Mesenchymal stem cell (in vitro differentiated cells and primary cell): ENCODE measurements around the gene DNAL4.

Experiments used
- DNase-seq: peaks from one replicate; pipeline ENCODE4 v3.0.0-alpha.2; 2013
- H2AFZ ChIP-seq: one replicate; pipeline ENCODE4 v1.6.1; 2013; ENCODE audit warnings: low read depth, mild to moderate bottlenecking, control low read depth, inconsistent platforms, low read length, moderate library complexity
- H2AK5ac ChIP-seq: 2 replicates; pipeline ENCODE4 v1.6.1; 2013; ENCODE audit warnings: low read length, moderate library complexity, mild to moderate bottlenecking, inconsistent platforms; ENCODE audit not compliant: severe bottlenecking
- H2BK120ac ChIP-seq: one replicate; pipeline ENCODE4 v1.6.1; 2013; ENCODE audit warnings: low read depth, mild to moderate bottlenecking, inconsistent platforms, low read length, moderate library complexity
- H2BK12ac ChIP-seq, 2 experiments: one replicate each; pipeline ENCODE4 v1.6.1; 2013; ENCODE audit warnings: inconsistent platforms in 2 of 2, low read length in 2 of 2, mild to moderate bottlenecking in 2 of 2, moderate library complexity in 2 of 2, control low read depth in 1 of 2
- H2BK15ac ChIP-seq: one replicate; pipeline ENCODE4 v1.6.1; 2013; ENCODE audit warnings: mild to moderate bottlenecking, low read depth, inconsistent platforms; ENCODE audit not compliant: poor library complexity, severe bottlenecking
- H2BK5ac ChIP-seq: 2 replicates; pipeline ENCODE4 v1.6.1; 2013; ENCODE audit warnings: low read depth, mild to moderate bottlenecking, low read length, control low read depth, inconsistent platforms; ENCODE audit not compliant: poor library complexity, severe bottlenecking
- H3K14ac ChIP-seq, 2 experiments: one replicate each; pipeline ENCODE4 v1.6.1; 2013; ENCODE audit warnings: inconsistent platforms in 2 of 2, low read length in 2 of 2, control low read depth in 1 of 2, mild to moderate bottlenecking in 1 of 2, moderate library complexity in 1 of 2
- H3K18ac ChIP-seq, 2 experiments: one replicate each; pipeline ENCODE4 v1.6.1; 2013; ENCODE audit warnings: inconsistent platforms in 2 of 2, low read length in 2 of 2, control low read depth in 1 of 2, low read depth in 1 of 2, mild to moderate bottlenecking in 1 of 2
- H3K23ac ChIP-seq, 2 experiments: one replicate each; pipeline ENCODE4 v1.6.1; 2013; ENCODE audit warnings: inconsistent platforms in 2 of 2, low read length in 2 of 2, mild to moderate bottlenecking in 2 of 2, moderate library complexity in 2 of 2, control low read depth in 1 of 2
- H3K27ac ChIP-seq: 2 replicates; pipeline ENCODE4 v1.5.1; 2013; ENCODE audit warnings: mild to moderate bottlenecking, moderate library complexity, low read length, control low read depth, inconsistent platforms; ENCODE audit not compliant: poor library complexity, severe bottlenecking
- H3K27me3 ChIP-seq, 2 experiments: 2 replicates each; pipeline versions ENCODE4 v1.6.1 to v1.7.0; 2013; ENCODE audit warnings: low read length in 2 of 2, mild to moderate bottlenecking in 2 of 2, moderate library complexity in 2 of 2, control low read depth in 1 of 2, inconsistent platforms in 1 of 2; ENCODE audit not compliant: control insufficient read depth in 1 of 2, insufficient read depth in 1 of 2
- H3K36me3 ChIP-seq, 2 experiments: 2 replicates each; pipeline versions ENCODE4 v1.6.1 to v1.7.0; 2013; ENCODE audit warnings: low read length in 2 of 2, control low read depth in 1 of 2, inconsistent platforms in 1 of 2, low read depth in 1 of 2, mild to moderate bottlenecking in 1 of 2; ENCODE audit not compliant: insufficient read depth in 2 of 2, control insufficient read depth in 1 of 2
- H3K4ac ChIP-seq, 2 experiments: one replicate each; pipeline ENCODE4 v1.6.1; 2013; ENCODE audit warnings: inconsistent platforms in 2 of 2, low read length in 2 of 2, mild to moderate bottlenecking in 2 of 2, moderate library complexity in 2 of 2, control low read depth in 1 of 2, low read depth in 1 of 2
- H3K4me1 ChIP-seq: 2 replicates; pipeline ENCODE4 v1.6.1; 2013; ENCODE audit warnings: low read depth, low read length, control low read depth; ENCODE audit not compliant: control insufficient read depth, insufficient read depth
- H3K4me2 ChIP-seq: 2 replicates; pipeline ENCODE4 v1.6.1; 2013; ENCODE audit warnings: low read length, mild to moderate bottlenecking, inconsistent platforms; ENCODE audit not compliant: poor library complexity, severe bottlenecking
- H3K4me3 ChIP-seq, 2 experiments: 2 replicates each; pipeline versions ENCODE4 v1.5.1 to v1.7.0; 2013; ENCODE audit warnings: low read length in 2 of 2, mild to moderate bottlenecking in 2 of 2, control low read depth in 1 of 2, low read depth in 1 of 2; ENCODE audit not compliant: insufficient read depth in 1 of 2
- H3K79me1 ChIP-seq: replicated peaks from 2 replicates; pipeline ENCODE4 v1.6.1; 2013; ENCODE audit warnings: mild to moderate bottlenecking, control low read depth, low read length, inconsistent platforms; ENCODE audit not compliant: poor library complexity, severe bottlenecking
- H3K9ac ChIP-seq: 2 replicates; pipeline ENCODE4 v1.7.0; 2013; ENCODE audit warnings: mild to moderate bottlenecking, low read length, moderate library complexity
- H3K9me3 ChIP-seq: 2 replicates; pipeline ENCODE4 v1.7.0; 2013; ENCODE audit warnings: mild to moderate bottlenecking, low read length; ENCODE audit not compliant: control insufficient read depth
- H4K8ac ChIP-seq: one replicate; pipeline ENCODE4 v1.6.1; 2013; ENCODE audit warnings: inconsistent platforms, mild to moderate bottlenecking, low read length, moderate library complexity
- H4K91ac ChIP-seq: one replicate; pipeline ENCODE4 v1.6.1; 2013; ENCODE audit warnings: mild to moderate bottlenecking, low read length, inconsistent platforms
- WGBS: methylation state at CpG from one replicate; pipeline ENCODE4 v1.1.7; 2013; ENCODE audit warnings: mixed read lengths; 5-methylcytosine and 5-hydroxymethylcytosine counted together

DNAL4 gene

DNA sequence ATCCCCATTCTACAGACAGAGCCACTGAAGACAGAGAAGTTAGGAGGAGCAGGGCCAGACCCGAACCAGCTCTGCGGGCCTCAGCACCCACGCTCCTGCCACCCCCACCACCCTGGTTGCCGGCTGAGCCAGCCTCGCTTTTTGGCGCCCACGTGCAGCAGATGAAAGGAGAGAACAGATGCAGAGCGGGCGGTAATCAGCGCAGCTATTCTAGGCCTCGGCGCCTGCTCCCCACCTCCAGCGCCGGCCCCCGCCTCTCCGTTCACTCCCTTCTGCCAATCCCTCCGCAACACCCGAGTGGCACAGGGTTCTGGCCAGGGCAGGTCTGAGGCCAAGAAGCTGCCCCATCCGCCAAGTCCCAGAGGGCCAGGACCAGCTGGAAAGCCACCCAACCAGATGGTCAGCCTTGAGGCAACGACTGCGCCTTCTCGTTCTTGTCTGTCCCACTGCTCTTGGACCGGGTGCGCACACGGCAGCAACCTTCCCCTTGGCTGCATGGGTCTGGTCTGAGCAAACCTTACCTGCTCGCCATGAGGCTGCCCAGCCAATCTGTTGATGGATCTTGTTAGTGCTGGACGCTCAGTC, 16.8 kb downstream of the DNAL4 start:
- H2AFZ ChIP-seq = no peak overlapping the region

DNA sequence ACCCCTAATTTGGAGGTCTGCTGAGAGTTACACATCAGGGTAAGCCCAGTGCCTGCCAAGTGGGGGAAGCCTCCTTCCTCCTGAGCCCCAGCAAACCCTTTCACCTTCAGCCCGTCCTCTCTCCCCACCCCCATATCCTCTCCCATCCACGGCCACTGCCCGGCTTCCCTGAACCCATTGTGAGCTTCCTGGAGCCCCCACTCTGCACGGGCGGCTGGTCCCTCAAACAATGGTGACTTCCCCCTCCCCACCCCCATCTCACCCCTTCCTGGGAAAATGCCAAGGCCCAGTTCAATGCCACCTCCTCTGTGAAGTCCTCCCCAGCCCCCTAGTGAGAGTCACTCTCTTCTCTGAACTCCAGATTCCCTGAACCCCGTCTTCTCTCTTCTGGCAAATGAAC, 17.9 kb downstream of the DNAL4 start:
- no peak overlapping the region for H4K8ac ChIP-seq
- H3K4me1 ChIP-seq = peaks cover 5% of the 10 kb centered on the region
- no peak overlapping the region for H3K23ac ChIP-seq
- H3K79me1 ChIP-seq = no peaks in the 10 kb centered on the region
- no peak overlapping the region for H3K4ac ChIP-seq
- H2AFZ ChIP-seq = no peak overlapping the region
- no peak overlapping the region for H3K18ac ChIP-seq
- no peak overlapping the region for H3K9ac ChIP-seq
- H3K27ac ChIP-seq = no peak overlapping the region
- no peak overlapping the region for H3K4me2 ChIP-seq
- H3K27me3 ChIP-seq = no peaks in the 10 kb centered on the region
- H3K9me3 ChIP-seq = no peaks in the 10 kb centered on the region
- no peak overlapping the region for H2BK120ac ChIP-seq
- WGBS = 81% methylated on average over 6 of the region's 6 CpGs
- peak overlapping the region; percentile 17 for H2BK15ac ChIP-seq
- no peak overlapping the region for H2AK5ac ChIP-seq
- peaks cover 23 to 26% of the 10 kb centered on the region in 2 experiments for H3K36me3 ChIP-seq
- H2BK5ac ChIP-seq = no peak overlapping the region
- H4K91ac ChIP-seq = no peak overlapping the region
- no peak overlapping the region for H2BK12ac ChIP-seq
- H3K4me3 ChIP-seq = no peak overlapping the region
- DNase-seq = no peak
- H3K14ac ChIP-seq = no peak overlapping the region

More for the DNA sequence above, 16.8 kb downstream of the DNAL4 start:
- no peak overlapping the region for H2BK120ac ChIP-seq
- no peak overlapping the region for H3K9ac ChIP-seq
- H3K36me3 ChIP-seq = peaks cover 23 to 32% of the 10 kb centered on the region in 2 experiments
- H3K27ac ChIP-seq = no peak overlapping the region
- H2BK12ac ChIP-seq = no peak overlapping the region
- H3K4me3 ChIP-seq = no peak overlapping the region
- H3K4ac ChIP-seq = no peak overlapping the region
- H3K18ac ChIP-seq = no peak overlapping the region
- no peak overlapping the region for H4K8ac ChIP-seq
- no peak overlapping the region for H3K4me2 ChIP-seq
- H4K91ac ChIP-seq = no peak overlapping the region
- no peaks in the 10 kb centered on the region for H3K9me3 ChIP-seq
- H3K14ac ChIP-seq = no peak overlapping the region
- DNase-seq = no peak
- H2BK5ac ChIP-seq = no peak overlapping the region
- H3K4me1 ChIP-seq = peaks cover 5% of the 10 kb centered on the region
- H3K27me3 ChIP-seq = no peaks in the 10 kb centered on the region
- no peak overlapping the region for H2BK15ac ChIP-seq
- H3K79me1 ChIP-seq = no peaks in the 10 kb centered on the region
- WGBS = 95% methylated on average over 25 of the region's 27 CpGs
- no peak overlapping the region for H3K23ac ChIP-seq
- no peak overlapping the region for H2AK5ac ChIP-seq

DNA sequence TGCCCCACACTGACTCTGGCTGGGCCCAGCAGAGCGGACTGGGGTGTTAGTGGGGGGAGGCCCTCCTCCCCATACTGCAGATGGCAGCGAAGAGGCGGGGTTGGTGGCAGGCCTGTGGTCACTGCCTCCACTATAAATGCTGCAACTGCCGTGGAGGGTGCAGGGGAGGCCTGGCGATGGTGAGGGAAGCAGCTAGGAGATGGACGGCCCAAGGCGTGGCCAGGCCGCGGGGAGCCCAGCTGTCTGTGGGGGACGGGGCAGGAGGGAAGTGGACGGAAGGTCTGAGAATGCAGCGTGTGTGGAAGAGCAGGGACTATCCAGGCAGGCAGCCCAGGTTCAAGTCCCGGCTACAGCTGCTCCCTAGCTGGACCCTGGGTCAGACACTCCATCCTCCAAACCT, 18.3 kb downstream of the DNAL4 start:
- H2BK12ac ChIP-seq = peak overlapping the region in 1 of 2 experiments; percentile 34
- peak overlapping the region; percentile 67 for H4K91ac ChIP-seq
- H3K79me1 ChIP-seq = no peaks in the 10 kb centered on the region
- H2BK5ac ChIP-seq = no peak overlapping the region
- H3K4ac ChIP-seq = no peak overlapping the region
- H2BK120ac ChIP-seq = no peak overlapping the region
- H3K9me3 ChIP-seq = no peaks in the 10 kb centered on the region
- DNase-seq = no peak
- H3K14ac ChIP-seq = no peak overlapping the region
- WGBS = 88% methylated on average over 12 of the region's 13 CpGs
- no peak overlapping the region for H4K8ac ChIP-seq
- no peak overlapping the region for H3K9ac ChIP-seq
- no peak overlapping the region for H3K18ac ChIP-seq
- H3K4me2 ChIP-seq = no peak overlapping the region
- no peak overlapping the region for H3K23ac ChIP-seq
- no peak overlapping the region for H3K27ac ChIP-seq
- peaks cover 6% of the 10 kb centered on the region for H3K4me1 ChIP-seq
- H2AK5ac ChIP-seq = no peak overlapping the region
- no peak overlapping the region for H2AFZ ChIP-seq
- no peak overlapping the region for H3K4me3 ChIP-seq
- no peak overlapping the region for H2BK15ac ChIP-seq
- no peaks in the 10 kb centered on the region for H3K27me3 ChIP-seq
- peaks cover 20 to 22% of the 10 kb centered on the region in 2 experiments for H3K36me3 ChIP-seq

DNA sequence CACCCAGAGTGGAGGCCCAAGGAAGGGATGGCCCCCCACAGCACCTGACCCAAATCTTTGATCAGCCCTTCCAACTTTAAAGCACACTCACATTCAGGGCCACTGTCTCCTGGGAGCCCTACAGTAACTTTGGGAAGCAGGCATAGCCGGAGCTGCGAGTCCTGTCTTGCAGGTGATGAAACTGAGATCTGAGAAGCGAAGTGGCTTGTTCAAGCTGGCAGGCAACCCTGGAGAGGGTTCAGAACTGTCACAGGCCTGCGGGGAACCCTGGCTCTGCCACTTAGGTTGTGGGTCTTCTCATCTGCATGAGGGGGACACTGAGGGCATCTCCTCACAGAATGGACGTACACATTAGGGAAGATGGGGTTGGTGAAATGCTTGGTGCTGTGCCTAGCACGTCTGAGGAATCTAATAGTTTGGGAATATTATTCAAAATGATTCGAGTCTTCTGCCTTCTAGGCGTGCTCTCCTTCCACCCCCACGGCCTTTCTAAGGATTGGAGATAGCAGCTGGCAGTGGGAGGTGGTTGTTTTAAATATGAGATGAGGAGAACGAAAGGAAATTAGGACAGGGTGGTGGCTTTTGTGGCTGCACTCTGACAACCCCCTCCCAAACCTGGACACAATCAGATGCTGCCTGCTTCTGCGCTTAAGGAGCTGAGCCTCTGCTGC, 19.3 kb downstream of the DNAL4 start:
- no peak overlapping the region for H4K8ac ChIP-seq
- no peak overlapping the region for H2BK120ac ChIP-seq
- no peak overlapping the region for H2BK12ac ChIP-seq
- no peak overlapping the region for H2AK5ac ChIP-seq
- H2BK15ac ChIP-seq = no peak overlapping the region
- H3K4me2 ChIP-seq = no peak overlapping the region
- no peaks in the 10 kb centered on the region for H3K79me1 ChIP-seq
- no peak overlapping the region for H2BK5ac ChIP-seq
- H3K9me3 ChIP-seq = no peaks in the 10 kb centered on the region
- no peak overlapping the region for H2AFZ ChIP-seq
- no peak for DNase-seq
- H3K23ac ChIP-seq = no peak overlapping the region
- H3K4ac ChIP-seq = no peak overlapping the region
- H3K4me1 ChIP-seq = peaks cover 7% of the 10 kb centered on the region
- peaks cover 10 to 11% of the 10 kb centered on the region in 2 experiments for H3K36me3 ChIP-seq
- H4K91ac ChIP-seq = no peak overlapping the region
- no peak overlapping the region for H3K14ac ChIP-seq
- no peak overlapping the region for H3K27ac ChIP-seq
- no peak overlapping the region for H3K9ac ChIP-seq
- WGBS = 82% methylated on average over 10 of the region's 11 CpGs
- H3K18ac ChIP-seq = no peak overlapping the region
- no peaks in the 10 kb centered on the region for H3K27me3 ChIP-seq
- no peak overlapping the region for H3K4me3 ChIP-seq
